Measurements from ENCODE around the gene FOXP1.

GRCh38 chr3:71215351-71215750, 368.2 kb downstream of the FOXP1 start:
- no peak for TF ChIP-seq POLR2A (IDR thresholded peaks at IDR 0.05)
- TF ChIP-seq, protein P1, sequence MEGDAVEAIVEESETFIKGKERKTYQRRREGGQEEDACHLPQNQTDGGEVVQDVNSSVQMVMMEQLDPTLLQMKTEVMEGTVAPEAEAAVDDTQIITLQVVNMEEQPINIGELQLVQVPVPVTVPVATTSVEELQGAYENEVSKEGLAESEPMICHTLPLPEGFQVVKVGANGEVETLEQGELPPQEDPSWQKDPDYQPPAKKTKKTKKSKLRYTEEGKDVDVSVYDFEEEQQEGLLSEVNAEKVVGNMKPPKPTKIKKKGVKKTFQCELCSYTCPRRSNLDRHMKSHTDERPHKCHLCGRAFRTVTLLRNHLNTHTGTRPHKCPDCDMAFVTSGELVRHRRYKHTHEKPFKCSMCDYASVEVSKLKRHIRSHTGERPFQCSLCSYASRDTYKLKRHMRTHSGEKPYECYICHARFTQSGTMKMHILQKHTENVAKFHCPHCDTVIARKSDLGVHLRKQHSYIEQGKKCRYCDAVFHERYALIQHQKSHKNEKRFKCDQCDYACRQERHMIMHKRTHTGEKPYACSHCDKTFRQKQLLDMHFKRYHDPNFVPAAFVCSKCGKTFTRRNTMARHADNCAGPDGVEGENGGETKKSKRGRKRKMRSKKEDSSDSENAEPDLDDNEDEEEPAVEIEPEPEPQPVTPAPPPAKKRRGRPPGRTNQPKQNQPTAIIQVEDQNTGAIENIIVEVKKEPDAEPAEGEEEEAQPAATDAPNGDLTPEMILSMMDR (IDR thresholded peaks at IDR 0.05): no peak

All from uterus (tissue), 2 donors.